ENCODE measurements around the gene BAZ1B.

DNA sequence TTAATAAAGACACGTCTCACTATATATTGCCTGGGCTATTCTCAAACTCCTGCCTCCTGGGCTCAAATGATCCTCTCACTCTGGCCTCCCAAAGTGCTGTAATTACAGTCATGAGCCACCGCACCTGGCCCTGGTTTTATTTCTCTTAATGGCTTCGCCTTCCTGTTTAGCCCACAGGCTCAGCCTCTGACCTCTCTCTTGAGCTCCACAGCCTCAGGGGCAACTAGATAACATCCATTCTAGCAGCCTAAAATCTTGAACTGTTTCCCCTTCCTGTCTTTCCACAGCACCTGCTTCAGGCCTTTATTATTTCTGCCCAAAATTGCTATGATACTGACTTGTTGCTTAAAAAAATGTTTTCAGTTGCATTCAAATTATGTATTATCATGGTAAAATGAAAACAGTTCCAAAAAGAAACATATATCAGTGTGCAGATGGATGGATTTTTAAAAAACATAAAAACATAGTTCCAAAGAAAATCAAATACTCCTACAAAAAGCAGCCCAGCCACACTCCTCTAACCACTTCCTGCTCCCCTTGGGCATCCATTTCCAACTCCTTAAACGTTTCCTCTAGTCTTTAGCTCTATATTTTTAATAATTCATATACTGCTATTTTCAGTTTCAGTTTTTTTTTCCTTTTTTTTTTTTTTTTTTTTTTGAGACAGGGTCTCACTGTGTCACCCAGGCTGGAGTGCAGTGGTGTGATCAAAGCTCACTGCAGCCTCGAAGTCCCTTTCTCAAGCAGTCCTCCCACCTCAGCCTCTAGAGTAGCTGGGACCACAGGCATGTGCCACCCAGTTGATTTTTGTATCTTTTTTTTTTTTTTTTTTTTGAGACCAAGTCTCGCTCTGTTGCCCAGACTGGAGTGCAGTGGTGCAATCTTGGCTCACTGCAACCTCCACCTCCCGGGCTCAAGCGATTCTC is 5.1 kb upstream of the BAZ1B start:
- no peak for TF ChIP-seq CTCF (IDR thresholded peaks at IDR 0.05; ENCODE audit: poor library complexity, severe bottlenecking)
- no peak for TF ChIP-seq POLR2AphosphoS5 (IDR thresholded peaks at IDR 0.05)
- no peak for TF ChIP-seq EZH2 (IDR thresholded peaks at IDR 0.05; ENCODE audit: borderline replicate concordance, insufficient read depth, low read length, poor library complexity, severe bottlenecking)
- no peak for TF ChIP-seq EP300 (conservative IDR thresholded peaks at IDR 0.05; ENCODE audit: poor library complexity, severe bottlenecking)
- no peak for TF ChIP-seq SMC3 (conservative IDR thresholded peaks at IDR 0.05; ENCODE audit: poor library complexity)
- no peak for TF ChIP-seq REST (IDR thresholded peaks at IDR 0.05; ENCODE audit: borderline replicate concordance)
